GM10266 (cell line): ENCODE measurements around the gene PICALM.
"Not testable (repeated sequence)": the region's sequence is repeated elsewhere in the genome, so short reads cannot be mapped to it uniquely, and the experiment has no call there.

Experiments
- DNase-seq: peaks from one replicate; pipeline ENCODE4 v3.0.0; 2012; ENCODE audit errors: extremely low spot score
- CTCF ChIP-seq: IDR thresholded peaks from 2 replicates; pipeline ENCODE4 v1.5.1; 2012; ENCODE audit warnings: mild to moderate bottlenecking, low read depth; ENCODE audit not compliant: control insufficient read depth, insufficient read depth; ENCODE audit errors: missing control alignments

Gene PICALM

GRCh38 chr11:85939099-85940015 is 129.5 kb downstream of the PICALM start:
- no peak for TF ChIP-seq CTCF
- no peak for DNase-seq

- no peak for DNase-seq
These were observed 131.0 kb downstream of the PICALM start for GRCh38 chr11:85937835-85938234.

GRCh38 chr11:85935751-85936150 is 133.1 kb downstream of the PICALM start:
- TF ChIP-seq CTCF = no peak

More at GRCh38 chr11:85937835-85938234, 131.0 kb downstream of the PICALM start:
- TF ChIP-seq CTCF = no peak

GRCh38 chr11:85934596-85935169 is 134.2 kb downstream of the PICALM start:
- DNase-seq = no peak
- no peak for TF ChIP-seq CTCF

More at GRCh38 chr11:85935751-85936150, 133.1 kb downstream of the PICALM start:
- DNase-seq = no peak

GRCh38 chr11:85930879-85931366 is 138.0 kb downstream of the PICALM start:
- no peak for DNase-seq
- no peak for TF ChIP-seq CTCF

GRCh38 chr11:85926653-85927214 is 142.2 kb downstream of the PICALM start:
- DNase-seq = not testable (repeated sequence)

- no peak for DNase-seq
- TF ChIP-seq CTCF = no peak
These were observed 145.4 kb downstream of the PICALM start for GRCh38 chr11:85923455-85923854.
